Upper lobe of left lung (tissue), 4 donors: Measurements from ENCODE around the gene ROR2.

Experiments
- CTCF ChIP-seq, 6 experiments: fragments of 450-650 bp in 4 of 6; fragments of 200-600 bp in 2 of 6; sonication (generic) in 2 of 6; IDR thresholded peaks; one replicate each; pipeline ENCODE4 v1.5.1; 2016 to 2019; ENCODE audit warnings: antibody characterized with exemption in 6 of 6
- EP300 ChIP-seq, 4 donors: sonication (generic); formaldehyde crosslinking; IDR thresholded peaks; one replicate each; pipeline ENCODE4 v1.5.1; 2017; ENCODE audit warnings: antibody characterized with exemption in 4 of 4, control low read depth in 2 of 4
- POLR2A ChIP-seq, 4 donors: fragments of 450-650 bp; IDR thresholded peaks; one replicate each; pipeline ENCODE4 v1.5.1; 2016 to 2017; ENCODE audit warnings: antibody characterized with exemption in 4 of 4, mild to moderate bottlenecking in 2 of 4
- POLR2AphosphoS5 ChIP-seq, 2 donors: sonication (generic); formaldehyde crosslinking; IDR thresholded peaks; one replicate each; pipeline ENCODE4 v1.5.1; 2017; ENCODE audit warnings: antibody characterized with exemption in 2 of 2

GRCh38 chr9:91730806-91731205, 219.2 kb downstream of the ROR2 start:
- TF ChIP-seq CTCF (IDR thresholded peaks at IDR 0.05) = no peak
- TF ChIP-seq POLR2A (IDR thresholded peaks at IDR 0.05) = no peak
- no peak for TF ChIP-seq EP300 (IDR thresholded peaks at IDR 0.05)
- no peak for TF ChIP-seq POLR2AphosphoS5 (IDR thresholded peaks at IDR 0.05)
